NT2/D1 (cell line): ENCODE measurements around the gene SLC38A8.

Experiments used
- DNase-seq: peaks from one replicate; pipeline ENCODE4 v3.0.0-alpha.2; 2011; ENCODE audit warnings: low read depth, low spot score
- H3K27me3 ChIP-seq: 2 replicates; pipeline ENCODE4 v1.6.0; 2011; ENCODE audit warnings: mild to moderate bottlenecking; ENCODE audit not compliant: insufficient read length, insufficient read depth
- H3K36me3 ChIP-seq: 2 replicates; pipeline ENCODE4 v1.6.1; 2011; ENCODE audit warnings: mild to moderate bottlenecking, low read length, mixed read lengths; ENCODE audit not compliant: insufficient read depth, insufficient read length
- H3K4me1 ChIP-seq: 2 replicates; pipeline ENCODE4 v1.5.1; 2011; ENCODE audit not compliant: insufficient read depth, insufficient read length
- H3K4me3 ChIP-seq: 2 replicates; pipeline ENCODE4 v1.5.1; 2011; ENCODE audit warnings: low read depth; ENCODE audit not compliant: insufficient read length
- H3K9ac ChIP-seq: 2 replicates; pipeline ENCODE4 v1.6.0; 2011; ENCODE audit warnings: low read depth; ENCODE audit not compliant: insufficient read length
- H3K9me3 ChIP-seq: 2 replicates; pipeline ENCODE4 v1.5.1; 2011; ENCODE audit warnings: mild to moderate bottlenecking, low read length; ENCODE audit not compliant: insufficient read depth
- SUZ12 ChIP-seq: IDR thresholded peaks from 2 replicates; pipeline ENCODE4 v1.6.1; 2011; ENCODE audit not compliant: insufficient read length, insufficient read depth; ENCODE audit errors: extremely low read depth
- YY1 ChIP-seq: IDR thresholded peaks from 2 replicates; pipeline ENCODE4 v1.6.1; 2011; ENCODE audit not compliant: insufficient read length, insufficient read depth
- ZNF274 ChIP-seq: IDR thresholded peaks from 2 replicates; pipeline ENCODE4 v1.6.1; 2011; ENCODE audit warnings: mild to moderate bottlenecking, low read depth, low read length

SLC38A8 gene

GRCh38 chr16:84059946-84060901, 17.6 kb upstream of the SLC38A8 start:
- Histone ChIP-seq H3K27me3 (no peaks in the 10 kb centered on the region), H3K4me1 (peaks cover 6% of the 10 kb centered on the region), H3K36me3 (peaks cover 95% of the 10 kb centered on the region), H3K9ac (no peak overlapping the region), H3K9me3 (no peaks in the 10 kb centered on the region), H3K4me3 (no peak overlapping the region)
- TF ChIP-seq YY1 (no peak), ZNF274 (no peak), SUZ12 (no peak)
- DNase-seq, result no peak

- DNase-seq, result no peak
- Histone ChIP-seq H3K4me1 (peaks cover 10% of the 10 kb centered on the region), H3K9ac (no peak overlapping the region), H3K4me3 (no peak overlapping the region), H3K9me3 (no peaks in the 10 kb centered on the region), H3K36me3 (peaks cover 96% of the 10 kb centered on the region), H3K27me3 (no peaks in the 10 kb centered on the region)
- TF ChIP-seq SUZ12 (no peak), YY1 (no peak), ZNF274 (no peak)
These were observed 16.5 kb upstream of the SLC38A8 start for GRCh38 chr16:84059111-84059510.

DNA sequence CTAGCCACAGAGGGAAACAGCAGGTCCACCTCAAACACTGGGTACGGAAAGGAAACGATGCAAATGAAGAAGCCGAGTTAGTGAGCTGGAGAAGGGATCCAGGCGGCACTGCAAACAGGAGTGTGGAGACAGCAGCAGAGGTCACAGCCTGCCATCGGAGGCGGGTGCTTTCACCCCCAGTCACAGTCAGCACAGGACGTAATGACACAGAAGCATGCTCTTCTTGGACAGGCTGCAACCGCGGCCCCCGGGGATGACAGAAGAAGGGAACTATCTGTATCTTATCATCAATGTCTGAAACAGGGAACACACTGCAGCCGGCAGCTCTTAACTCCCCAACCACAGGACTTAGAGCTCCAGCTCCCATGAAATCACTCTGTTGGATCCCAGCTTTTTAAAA, 16.1 kb upstream of the SLC38A8 start:
- H3K27me3 ChIP-seq, result no peaks in the 10 kb centered on the region
- no peak for DNase-seq
- no peak overlapping the region for H3K9ac ChIP-seq
- TF ChIP-seq YY1 (no peak), ZNF274 (no peak), SUZ12 (no peak)
- no peak overlapping the region for H3K4me3 ChIP-seq
- H3K4me1 ChIP-seq, result peaks cover 10% of the 10 kb centered on the region
- H3K9me3 ChIP-seq, result no peaks in the 10 kb centered on the region
- H3K36me3 ChIP-seq, result peaks cover 97% of the 10 kb centered on the region

DNA sequence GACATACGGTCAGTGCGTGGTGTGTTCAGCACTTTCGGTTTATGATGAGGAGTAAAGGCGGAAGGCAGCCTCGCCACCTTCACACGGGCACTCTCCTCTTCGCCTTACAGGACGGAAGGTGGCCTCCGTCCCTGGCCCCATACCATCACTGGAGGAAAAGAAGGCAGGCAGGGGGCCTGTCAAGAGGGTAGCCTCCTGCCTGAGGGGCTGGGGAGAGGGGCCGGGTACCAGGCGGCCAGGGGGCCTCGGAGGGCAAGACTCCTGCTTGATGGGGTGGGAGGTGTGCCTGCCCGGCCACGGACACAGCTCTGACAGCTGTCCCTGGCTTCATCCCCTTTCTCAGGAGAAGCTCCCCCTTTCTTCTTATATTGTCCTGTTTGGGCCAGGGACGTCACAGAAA, 15.6 kb upstream of the SLC38A8 start:
- H3K9ac ChIP-seq, result no peak overlapping the region
- H3K36me3 ChIP-seq, result peaks cover 100% of the 10 kb centered on the region
- no peaks in the 10 kb centered on the region for H3K9me3 ChIP-seq
- no peak overlapping the region for H3K4me3 ChIP-seq
- no peak for DNase-seq
- no peak for TF ChIP-seq SUZ12
- TF ChIP-seq YY1, result no peak
- no peak for TF ChIP-seq ZNF274
- no peaks in the 10 kb centered on the region for H3K27me3 ChIP-seq
- H3K4me1 ChIP-seq, result peaks cover 11% of the 10 kb centered on the region

- Histone ChIP-seq H3K27me3 (no peaks in the 10 kb centered on the region), H3K4me3 (no peak overlapping the region), H3K9me3 (no peaks in the 10 kb centered on the region), H3K4me1 (peaks cover 11% of the 10 kb centered on the region), H3K36me3 (peaks cover 100% of the 10 kb centered on the region), H3K9ac (no peak overlapping the region)
- TF ChIP-seq YY1 (no peak), SUZ12 (no peak), ZNF274 (no peak)
- DNase-seq, result no peak
These were observed 14.3 kb upstream of the SLC38A8 start for GRCh38 chr16:84056933-84057332.

DNA sequence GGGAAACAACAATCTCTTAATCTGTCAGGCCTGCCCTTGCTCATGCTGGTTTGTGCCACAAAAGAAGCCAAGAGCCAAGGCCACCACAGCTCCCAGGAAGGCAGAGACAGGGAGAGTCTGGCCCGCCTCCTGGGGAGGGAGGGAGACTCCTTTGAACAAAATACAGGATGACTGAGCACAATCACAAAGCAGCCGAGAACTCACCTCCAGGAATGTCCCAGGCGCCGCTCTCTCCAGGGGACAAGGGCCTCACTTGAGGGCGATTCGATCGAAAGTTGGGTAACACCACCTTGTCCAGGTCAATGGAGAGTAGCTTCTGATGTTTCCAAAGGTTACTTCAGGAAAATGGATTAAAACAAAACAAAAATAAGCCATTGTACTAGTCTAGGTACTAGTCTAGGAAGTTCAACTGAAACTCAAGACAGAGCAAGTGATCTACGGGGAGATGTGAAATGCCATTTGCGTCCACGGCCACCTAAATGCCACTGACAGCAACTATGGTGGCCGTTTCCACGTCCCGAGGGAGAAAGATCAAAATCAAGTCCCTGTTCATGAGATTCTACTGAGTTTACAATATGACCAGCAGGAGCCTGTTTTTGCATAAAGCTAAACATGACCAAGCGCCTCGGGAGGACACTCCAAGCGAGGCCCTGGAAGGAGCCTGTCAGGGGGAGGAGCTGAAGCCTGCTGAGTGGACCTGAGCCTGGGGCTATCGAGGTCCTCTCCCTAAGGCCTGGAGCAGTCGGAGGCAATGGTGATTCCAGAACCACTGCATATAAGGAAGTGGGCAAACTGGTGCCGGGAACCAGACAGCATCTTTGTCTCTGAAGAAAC, 13.4 kb upstream of the SLC38A8 start:
- H3K4me1 ChIP-seq, result peaks cover 11% of the 10 kb centered on the region
- H3K9me3 ChIP-seq, result no peaks in the 10 kb centered on the region
- H3K36me3 ChIP-seq, result peaks cover 91% of the 10 kb centered on the region
- no peak overlapping the region for H3K4me3 ChIP-seq
- no peak overlapping the region for H3K9ac ChIP-seq
- no peak for DNase-seq
- H3K27me3 ChIP-seq, result no peaks in the 10 kb centered on the region
- TF ChIP-seq ZNF274 (no peak), SUZ12 (no peak), YY1 (no peak)

DNA sequence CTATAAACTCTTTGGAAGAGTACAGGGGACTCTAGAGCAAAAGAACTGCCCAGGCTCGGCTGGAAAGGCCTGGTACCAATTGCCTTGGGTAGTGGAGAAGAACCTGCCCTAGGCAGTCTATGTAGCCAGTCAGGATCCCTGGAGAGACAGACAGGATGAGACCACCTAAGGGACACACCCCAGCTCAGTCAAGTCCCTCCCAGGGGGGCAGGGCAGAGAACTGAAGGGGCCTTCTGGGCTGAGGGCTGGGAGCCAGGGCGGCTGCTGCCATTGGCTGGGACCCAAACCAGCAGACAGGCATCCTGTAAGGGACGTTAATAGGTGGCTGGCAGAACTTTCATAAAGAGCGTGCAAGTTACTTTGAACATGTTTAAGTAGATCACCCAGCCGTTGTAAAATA, 12.8 kb upstream of the SLC38A8 start:
- peaks cover 86% of the 10 kb centered on the region for H3K36me3 ChIP-seq
- H3K9ac ChIP-seq, result no peak overlapping the region
- TF ChIP-seq SUZ12, result no peak
- TF ChIP-seq ZNF274, result no peak
- no peak for TF ChIP-seq YY1
- peaks cover 11% of the 10 kb centered on the region for H3K4me1 ChIP-seq
- H3K9me3 ChIP-seq, result no peaks in the 10 kb centered on the region
- DNase-seq, result no peak
- H3K4me3 ChIP-seq, result no peak overlapping the region
- H3K27me3 ChIP-seq, result no peaks in the 10 kb centered on the region
